Measurements from ENCODE around the gene PCDHA9. TPM values are rescaled to one million over a fixed set of nuclear protein-coding genes. Genes with fewer than 3 reads are reported as not detected.
"Not testable (repeated sequence)": the region's sequence is repeated elsewhere in the genome, so short reads cannot be mapped to it uniquely, and the experiment has no call there.

The PCDHA9 gene
- total RNA-seq, 4 donors from 2014 or later, result 0.37 to 1.00 (median 0.58) TPM

GRCh38 chr5:140822281-140822629 lies 25.9 kb upstream of the PCDHA9 start:
- peaks cover 8 to 26% of the 10 kb centered on the region in 2 donors for H3K9me3 ChIP-seq
- H3K36me3 ChIP-seq, result no peaks in the 10 kb centered on the region
- DNase-seq, result no peak
- intact Hi-C loops (cut with DNase I; ENCODE audit: low total_unique reads), result no loop called here
- TF ChIP-seq POLR2A (IDR thresholded peaks at IDR 0.05), result no peak
- TF ChIP-seq, protein P1, sequence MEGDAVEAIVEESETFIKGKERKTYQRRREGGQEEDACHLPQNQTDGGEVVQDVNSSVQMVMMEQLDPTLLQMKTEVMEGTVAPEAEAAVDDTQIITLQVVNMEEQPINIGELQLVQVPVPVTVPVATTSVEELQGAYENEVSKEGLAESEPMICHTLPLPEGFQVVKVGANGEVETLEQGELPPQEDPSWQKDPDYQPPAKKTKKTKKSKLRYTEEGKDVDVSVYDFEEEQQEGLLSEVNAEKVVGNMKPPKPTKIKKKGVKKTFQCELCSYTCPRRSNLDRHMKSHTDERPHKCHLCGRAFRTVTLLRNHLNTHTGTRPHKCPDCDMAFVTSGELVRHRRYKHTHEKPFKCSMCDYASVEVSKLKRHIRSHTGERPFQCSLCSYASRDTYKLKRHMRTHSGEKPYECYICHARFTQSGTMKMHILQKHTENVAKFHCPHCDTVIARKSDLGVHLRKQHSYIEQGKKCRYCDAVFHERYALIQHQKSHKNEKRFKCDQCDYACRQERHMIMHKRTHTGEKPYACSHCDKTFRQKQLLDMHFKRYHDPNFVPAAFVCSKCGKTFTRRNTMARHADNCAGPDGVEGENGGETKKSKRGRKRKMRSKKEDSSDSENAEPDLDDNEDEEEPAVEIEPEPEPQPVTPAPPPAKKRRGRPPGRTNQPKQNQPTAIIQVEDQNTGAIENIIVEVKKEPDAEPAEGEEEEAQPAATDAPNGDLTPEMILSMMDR (IDR thresholded peaks at IDR 0.05), result no peak
- no peak for TF ChIP-seq POLR2AphosphoS5 (IDR thresholded peaks at IDR 0.05)
- TF ChIP-seq EP300 (IDR thresholded peaks at IDR 0.05; ENCODE audit: low read depth), result no peak
- no peak overlapping the region for H3K27ac ChIP-seq
- no peak overlapping the region for H3K4me3 ChIP-seq
- no peaks in the 10 kb centered on the region for H3K4me1 ChIP-seq
- WGBS, 2 donors (ENCODE audit: low coverage in 1 of 2), result 33 to 38% methylated on average over 6 of the region's 6 CpGs
- in situ Hi-C loops (cut with MboI; ENCODE audit: low pct_ligation_motif_present in 1 of 4, low pct_unique_long_range_greater_than_20kb in 1 of 4, low sequenced_read_pairs in 3 of 4), result no loop called here
- peaks cover 17% of the 10 kb centered on the region for H3K27me3 ChIP-seq

- DNase-seq; H3K36me3 ChIP-seq; intact Hi-C loops (cut with DNase I; ENCODE audit: low total_unique reads); in situ Hi-C loops (cut with MboI; ENCODE audit: low pct_ligation_motif_present in 1 of 4, low pct_unique_long_range_greater_than_20kb in 1 of 4, low sequenced_read_pairs in 3 of 4); H3K27ac ChIP-seq; H3K4me3 ChIP-seq; H3K4me1 ChIP-seq: not testable (repeated sequence)
- H3K9me3 ChIP-seq, result peaks cover 8 to 27% of the 10 kb centered on the region in 2 donors
- peaks cover 23% of the 10 kb centered on the region for H3K27me3 ChIP-seq
- 80 to 84% methylated on average over 1 to 48 of the region's 48 CpGs for WGBS, 2 donors (ENCODE audit: low coverage in 1 of 2)
These were observed 25.2 kb upstream of the PCDHA9 start for GRCh38 chr5:140822969-140823368.

DNA sequence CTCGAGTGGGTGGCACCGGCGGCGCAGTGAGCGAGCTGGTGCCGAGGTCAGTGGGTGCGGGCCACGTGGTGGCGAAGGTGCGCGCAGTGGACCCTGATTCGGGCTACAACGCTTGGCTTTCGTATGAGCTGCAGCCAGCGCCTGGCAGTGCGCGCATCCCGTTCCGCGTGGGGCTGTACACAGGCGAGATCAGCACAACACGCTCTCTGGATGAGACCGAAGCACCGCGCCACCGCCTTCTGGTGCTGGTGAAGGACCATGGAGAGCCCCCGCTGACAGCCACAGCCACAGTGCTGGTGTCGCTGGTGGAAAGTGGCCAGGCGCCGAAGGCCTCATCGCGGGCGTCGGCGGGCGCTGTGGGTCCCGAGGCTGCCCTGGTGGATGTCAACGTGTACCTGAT lies 24.7 kb upstream of the PCDHA9 start:
- peaks cover 8 to 27% of the 10 kb centered on the region in 2 donors for H3K9me3 ChIP-seq
- no peak overlapping the region for H3K27ac ChIP-seq
- H3K4me1 ChIP-seq, result no peaks in the 10 kb centered on the region
- peaks cover 23% of the 10 kb centered on the region for H3K27me3 ChIP-seq
- no peak for DNase-seq
- intact Hi-C loops (cut with DNase I; ENCODE audit: low total_unique reads), result no loop called here
- WGBS, 2 donors (ENCODE audit: low coverage in 1 of 2), result 74% methylated on average over 35 of the region's 38 CpGs; no CpG with 5 or more reads in 1 of the 2 donors
- in situ Hi-C loops (cut with MboI; ENCODE audit: low pct_ligation_motif_present in 1 of 4, low pct_unique_long_range_greater_than_20kb in 1 of 4, low sequenced_read_pairs in 3 of 4), result no loop called here
- H3K36me3 ChIP-seq, result no peaks in the 10 kb centered on the region
- H3K4me3 ChIP-seq, result no peak overlapping the region
- TF ChIP-seq, protein P1 (IDR thresholded peaks at IDR 0.05), result no peak
- TF ChIP-seq EP300 (IDR thresholded peaks at IDR 0.05; ENCODE audit: low read depth), result no peak
- TF ChIP-seq POLR2A (IDR thresholded peaks at IDR 0.05), result no peak
- no peak for TF ChIP-seq POLR2AphosphoS5 (IDR thresholded peaks at IDR 0.05)

- Histone ChIP-seq H3K9me3 (peaks cover 9 to 36% of the 10 kb centered on the region in 2 donors), H3K27me3 (peaks cover 31% of the 10 kb centered on the region), H3K4me3 (no peak within 1 kb of the TSS), H3K4me1 (no peaks in the 10 kb centered on the region), H3K36me3 (no peaks in the 10 kb centered on the region), H3K27ac (no peak within 1 kb of the TSS)
- DNase-seq, result no peak
- WGBS, 2 donors (ENCODE audit: low coverage in 1 of 2), result 48 to 57% methylated on average over 9 to 27 of the region's 27 CpGs
- in situ Hi-C loops (cut with MboI; ENCODE audit: low pct_ligation_motif_present in 1 of 4, low pct_unique_long_range_greater_than_20kb in 1 of 4, low sequenced_read_pairs in 3 of 4), result no loop called here
- intact Hi-C loops (cut with DNase I; ENCODE audit: low total_unique reads), result no loop called here
- TF ChIP-seq POLR2AphosphoS5 (IDR thresholded peaks at IDR 0.05), result no peak
These were observed 20.3 kb upstream of the PCDHA9 start, which contains the start of gene PCDHA6 for GRCh38 chr5:140827704-140828361. Gene PCDHA6 (plus strand): TSS chr5:140827960. CDS start chr5:140828092, 132 bp downstream.

- H3K4me3 ChIP-seq, result no peak overlapping the region
- in situ Hi-C loops (cut with MboI; ENCODE audit: low pct_ligation_motif_present in 1 of 4, low pct_unique_long_range_greater_than_20kb in 1 of 4, low sequenced_read_pairs in 3 of 4), result no loop called here
- WGBS, 2 donors (ENCODE audit: low coverage in 1 of 2), result 58 to 66% methylated on average over 4 to 18 of the region's 18 CpGs
- no peak overlapping the region for H3K27ac ChIP-seq
- no peak for TF ChIP-seq POLR2A (IDR thresholded peaks at IDR 0.05)
- TF ChIP-seq, protein P1 (IDR thresholded peaks at IDR 0.05), result no peak
- TF ChIP-seq EP300 (IDR thresholded peaks at IDR 0.05; ENCODE audit: low read depth), result no peak
- no peak for TF ChIP-seq POLR2AphosphoS5 (IDR thresholded peaks at IDR 0.05)
- H3K27me3 ChIP-seq, result peaks cover 31% of the 10 kb centered on the region
- H3K4me1 ChIP-seq, result no peaks in the 10 kb centered on the region
- intact Hi-C loops (cut with DNase I; ENCODE audit: low total_unique reads), result no loop called here
- no peaks in the 10 kb centered on the region for H3K36me3 ChIP-seq
- no peak for DNase-seq
- peaks cover 9 to 38% of the 10 kb centered on the region in 2 donors for H3K9me3 ChIP-seq
These were observed 19.8 kb upstream of the PCDHA9 start for GRCh38 chr5:140828362-140828737.

DNA sequence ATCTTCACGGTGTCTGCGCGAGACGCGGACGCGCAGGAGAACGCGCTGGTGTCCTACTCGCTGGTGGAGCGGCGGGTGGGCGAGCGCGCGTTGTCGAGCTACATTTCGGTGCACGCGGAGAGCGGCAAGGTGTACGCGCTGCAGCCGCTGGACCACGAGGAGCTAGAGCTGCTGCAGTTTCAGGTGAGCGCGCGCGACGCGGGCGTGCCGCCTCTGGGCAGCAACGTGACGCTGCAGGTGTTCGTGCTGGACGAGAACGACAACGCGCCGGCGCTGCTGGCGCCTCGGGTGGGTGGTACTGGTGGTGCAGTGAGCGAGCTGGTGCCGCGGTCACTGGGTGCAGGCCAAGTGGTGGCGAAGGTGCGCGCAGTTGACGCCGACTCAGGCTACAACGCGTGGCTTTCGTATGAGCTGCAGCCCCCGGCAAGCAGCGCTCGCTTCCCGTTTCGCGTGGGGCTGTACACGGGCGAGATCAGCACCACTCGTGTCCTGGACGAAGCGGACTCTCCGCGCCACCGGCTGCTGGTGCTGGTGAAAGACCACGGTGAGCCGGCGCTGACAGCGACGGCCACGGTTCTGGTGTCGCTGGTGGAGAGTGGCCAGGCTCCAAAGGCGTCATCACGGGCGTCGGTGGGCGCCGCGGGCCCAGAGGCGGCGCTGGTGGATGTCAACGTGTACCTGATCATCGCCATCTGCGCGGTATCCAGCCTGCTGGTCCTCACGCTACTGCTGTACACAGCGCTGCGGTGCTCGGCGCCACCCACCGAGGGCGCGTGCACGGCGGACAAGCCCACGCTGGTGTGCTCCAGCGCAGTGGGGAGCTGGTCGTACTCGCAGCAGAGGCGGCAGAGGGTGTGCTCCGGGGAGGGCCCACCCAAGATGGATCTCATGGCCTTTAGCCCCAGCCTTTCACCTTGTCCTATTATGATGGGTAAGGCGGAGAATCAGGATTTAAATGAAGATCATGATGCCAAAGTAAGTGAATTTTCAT lies 18.4 kb upstream of the PCDHA9 start:
- H3K36me3 ChIP-seq; intact Hi-C loops (cut with DNase I; ENCODE audit: low total_unique reads); in situ Hi-C loops (cut with MboI; ENCODE audit: low pct_ligation_motif_present in 1 of 4, low pct_unique_long_range_greater_than_20kb in 1 of 4, low sequenced_read_pairs in 3 of 4); DNase-seq; H3K27ac ChIP-seq; H3K4me1 ChIP-seq; H3K4me3 ChIP-seq: not testable (repeated sequence)
- WGBS, 2 donors (ENCODE audit: low coverage in 1 of 2), result 63 to 78% methylated on average over 1 to 103 of the region's 106 CpGs
- peaks cover 12 to 46% of the 10 kb centered on the region in 2 donors for H3K9me3 ChIP-seq
- H3K27me3 ChIP-seq, result peaks cover 42% of the 10 kb centered on the region

All from transverse colon (tissue), 4 donors.